ENCODE data around the gene REEP1.

REEP1 gene

GRCh38 chr2:86330001-86330400 lies 7.4 kb downstream of the REEP1 start:
- no peak overlapping the region for H3K4me3 ChIP-seq (ENCODE audit: low read depth, low read length)
- no peak for TF ChIP-seq CTCF (IDR thresholded peaks at IDR 0.05; ENCODE audit: control insufficient read depth, extremely low read depth, insufficient read depth)
- DNase-seq (ENCODE audit: low read depth): no peak

- TF ChIP-seq CTCF (IDR thresholded peaks at IDR 0.05; ENCODE audit: control insufficient read depth, extremely low read depth, insufficient read depth): no peak
- no peak for DNase-seq (ENCODE audit: low read depth)
- H3K4me3 ChIP-seq (ENCODE audit: low read depth, low read length): no peak overlapping the region
Measured at GRCh38 chr2:86323273-86324021, 14.0 kb downstream of the REEP1 start.

- TF ChIP-seq CTCF (IDR thresholded peaks at IDR 0.05; ENCODE audit: control insufficient read depth, extremely low read depth, insufficient read depth): no peak
- no peak overlapping the region for H3K4me3 ChIP-seq (ENCODE audit: low read depth, low read length)
- no peak for DNase-seq (ENCODE audit: low read depth)
Measured at GRCh38 chr2:86319700-86320580, 17.5 kb downstream of the REEP1 start.

GRCh38 chr2:86315084-86315483 lies 22.3 kb downstream of the REEP1 start:
- no peak overlapping the region for H3K4me3 ChIP-seq (ENCODE audit: low read depth, low read length)
- no peak for TF ChIP-seq CTCF (IDR thresholded peaks at IDR 0.05; ENCODE audit: control insufficient read depth, extremely low read depth, insufficient read depth)
- DNase-seq (ENCODE audit: low read depth): no peak

- TF ChIP-seq CTCF (IDR thresholded peaks at IDR 0.05; ENCODE audit: control insufficient read depth, extremely low read depth, insufficient read depth): no peak
Measured at GRCh38 chr2:86314125-86314524, 23.3 kb downstream of the REEP1 start.

GRCh38 chr2:86313341-86313740 lies 24.1 kb downstream of the REEP1 start:
- DNase-seq (ENCODE audit: low read depth): no peak
- no peak overlapping the region for H3K4me3 ChIP-seq (ENCODE audit: low read depth, low read length)
- TF ChIP-seq CTCF (IDR thresholded peaks at IDR 0.05; ENCODE audit: control insufficient read depth, extremely low read depth, insufficient read depth): no peak

More at GRCh38 chr2:86314125-86314524, 23.3 kb downstream of the REEP1 start:
- no peak for DNase-seq (ENCODE audit: low read depth)
- no peak overlapping the region for H3K4me3 ChIP-seq (ENCODE audit: low read depth, low read length)
